GM10266 (cell line): Measurements from ENCODE around the gene TCIRG1.
A peak's percentile ranks its signal among the peaks of the same experiment; 100 is the strongest.
"Not testable (repeated sequence)": the region's sequence is repeated elsewhere in the genome, so short reads cannot be mapped to it uniquely, and the experiment has no call there.

ENCODE experiments used
- DNase-seq: peaks from one replicate; pipeline ENCODE4 v3.0.0; 2012; ENCODE audit errors: extremely low spot score
- CTCF ChIP-seq: IDR thresholded peaks from 2 replicates; pipeline ENCODE4 v1.5.1; 2012; ENCODE audit warnings: mild to moderate bottlenecking, low read depth; ENCODE audit not compliant: control insufficient read depth, insufficient read depth; ENCODE audit errors: missing control alignments

Gene TCIRG1, protein sequence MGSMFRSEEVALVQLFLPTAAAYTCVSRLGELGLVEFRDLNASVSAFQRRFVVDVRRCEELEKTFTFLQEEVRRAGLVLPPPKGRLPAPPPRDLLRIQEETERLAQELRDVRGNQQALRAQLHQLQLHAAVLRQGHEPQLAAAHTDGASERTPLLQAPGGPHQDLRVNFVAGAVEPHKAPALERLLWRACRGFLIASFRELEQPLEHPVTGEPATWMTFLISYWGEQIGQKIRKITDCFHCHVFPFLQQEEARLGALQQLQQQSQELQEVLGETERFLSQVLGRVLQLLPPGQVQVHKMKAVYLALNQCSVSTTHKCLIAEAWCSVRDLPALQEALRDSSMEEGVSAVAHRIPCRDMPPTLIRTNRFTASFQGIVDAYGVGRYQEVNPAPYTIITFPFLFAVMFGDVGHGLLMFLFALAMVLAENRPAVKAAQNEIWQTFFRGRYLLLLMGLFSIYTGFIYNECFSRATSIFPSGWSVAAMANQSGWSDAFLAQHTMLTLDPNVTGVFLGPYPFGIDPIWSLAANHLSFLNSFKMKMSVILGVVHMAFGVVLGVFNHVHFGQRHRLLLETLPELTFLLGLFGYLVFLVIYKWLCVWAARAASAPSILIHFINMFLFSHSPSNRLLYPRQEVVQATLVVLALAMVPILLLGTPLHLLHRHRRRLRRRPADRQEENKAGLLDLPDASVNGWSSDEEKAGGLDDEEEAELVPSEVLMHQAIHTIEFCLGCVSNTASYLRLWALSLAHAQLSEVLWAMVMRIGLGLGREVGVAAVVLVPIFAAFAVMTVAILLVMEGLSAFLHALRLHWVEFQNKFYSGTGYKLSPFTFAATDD

DNA sequence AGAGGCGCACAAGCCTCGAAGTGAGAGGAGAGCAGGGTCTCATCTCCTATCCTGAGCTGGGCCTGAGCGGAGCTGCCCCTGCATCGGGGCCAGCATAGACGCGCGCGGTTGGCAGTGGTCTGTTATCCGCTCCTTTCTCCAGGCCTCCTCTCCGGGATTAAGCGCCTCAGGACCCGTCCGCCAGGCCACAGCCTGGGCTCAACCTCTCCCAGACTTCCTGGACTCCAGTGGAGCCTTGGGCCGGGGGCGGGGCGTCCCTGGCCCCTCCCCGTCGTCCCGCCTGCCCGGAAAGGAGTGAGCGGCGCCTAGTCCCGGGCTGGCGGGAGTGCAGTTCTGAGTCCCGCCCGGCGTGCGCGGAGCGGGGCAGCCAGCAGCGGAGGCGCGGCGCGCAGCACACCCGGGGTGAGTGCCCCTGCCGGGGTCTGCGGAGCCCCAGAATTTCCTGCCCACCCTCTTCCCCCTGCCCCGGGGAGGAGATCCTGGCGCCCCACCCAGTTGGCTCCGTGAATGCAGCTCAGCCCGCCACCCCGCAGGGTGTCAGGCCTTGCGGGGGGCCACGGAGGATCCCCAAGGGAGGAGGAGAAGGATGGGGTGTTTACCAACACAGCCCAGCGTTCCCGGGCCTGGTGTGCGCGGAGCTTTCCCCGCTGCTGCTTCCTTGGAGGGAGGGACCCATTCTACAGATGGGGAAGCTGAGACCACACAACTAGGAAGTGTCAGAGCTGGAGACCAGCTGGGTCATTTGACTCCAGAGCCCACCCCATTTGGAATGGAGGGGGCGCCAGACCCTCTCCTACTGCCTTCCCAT, at the start of gene TCIRG1:
Gene TCIRG1 (plus strand): TSS at position 308 of the 808 bp plus-strand sequence. CDS start 2,247 bp downstream, outside the sequence.
- DNase-seq = peak; percentile 93
- no peak for TF ChIP-seq CTCF

- not testable (repeated sequence) for DNase-seq
Observed at GRCh38 chr11:67990546-67991346, 48.1 kb upstream of the TCIRG1 start.

DNA sequence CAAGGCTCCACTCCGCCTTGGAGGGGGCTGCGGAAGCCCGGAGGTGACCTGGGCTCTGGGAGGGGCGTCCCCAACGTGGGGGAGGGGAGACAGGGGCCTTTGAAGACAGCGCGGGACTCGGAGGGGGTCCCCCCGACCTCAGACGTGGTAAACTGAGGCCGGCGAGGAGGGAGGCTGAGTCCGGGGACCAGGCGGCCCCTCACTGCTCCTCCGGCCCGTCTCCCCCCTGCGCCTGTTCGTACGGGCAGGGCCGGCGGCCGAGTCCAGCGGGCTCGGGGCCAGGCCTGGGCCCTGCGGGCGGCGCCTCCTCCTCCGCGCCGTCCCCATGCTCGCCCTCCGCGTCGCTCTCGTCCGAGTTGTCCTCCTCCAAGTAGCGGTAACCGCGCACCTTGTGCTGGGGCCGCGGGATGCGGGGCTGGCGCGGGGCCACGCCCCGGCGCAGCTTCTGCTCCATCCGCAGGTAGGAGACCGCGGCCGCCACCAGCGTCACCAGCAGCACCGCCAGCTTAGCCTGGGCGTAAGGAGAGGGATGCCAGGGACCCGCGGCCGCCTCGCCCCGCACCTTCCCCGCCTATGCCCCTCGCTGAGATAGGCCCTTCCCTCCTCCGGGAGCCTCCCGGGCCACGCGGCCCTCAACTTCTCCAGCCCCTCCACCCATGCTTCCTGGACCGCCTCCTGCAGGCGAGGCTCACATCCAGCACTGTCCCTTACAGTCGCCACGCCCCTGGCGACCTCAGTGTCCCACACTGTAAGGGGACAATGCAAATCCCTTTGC, 47.3 kb upstream of the TCIRG1 start:
- DNase-seq = not testable (repeated sequence)

GRCh38 chr11:67993821-67994220, 45.0 kb upstream of the TCIRG1 start:
- peak; percentile 50 for TF ChIP-seq CTCF

DNA sequence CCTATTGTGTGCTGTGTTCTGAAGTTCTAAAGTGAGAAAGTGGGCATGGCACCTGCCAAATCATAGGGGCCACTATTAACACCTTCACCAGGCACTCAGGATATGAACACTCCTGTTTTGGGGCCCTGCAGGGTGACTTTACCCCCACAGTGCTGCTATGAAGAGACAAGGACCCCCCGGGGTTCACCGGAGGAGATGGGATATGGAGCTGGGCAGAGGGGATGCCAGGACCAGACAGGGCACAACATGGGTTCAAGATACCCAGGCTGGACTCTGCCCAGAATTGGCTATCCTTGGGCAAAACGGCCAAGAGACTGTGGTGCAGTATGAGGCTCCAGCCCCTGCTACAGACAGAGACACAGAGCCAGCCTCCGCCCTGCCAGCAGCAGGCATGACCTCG, 44.4 kb upstream of the TCIRG1 start:
- not testable (repeated sequence) for DNase-seq

More at GRCh38 chr11:67993821-67994220, 45.0 kb upstream of the TCIRG1 start:
- DNase-seq = not testable (repeated sequence)

- not testable (repeated sequence) for DNase-seq
Observed at GRCh38 chr11:67995129-67995528, 43.7 kb upstream of the TCIRG1 start.

DNA sequence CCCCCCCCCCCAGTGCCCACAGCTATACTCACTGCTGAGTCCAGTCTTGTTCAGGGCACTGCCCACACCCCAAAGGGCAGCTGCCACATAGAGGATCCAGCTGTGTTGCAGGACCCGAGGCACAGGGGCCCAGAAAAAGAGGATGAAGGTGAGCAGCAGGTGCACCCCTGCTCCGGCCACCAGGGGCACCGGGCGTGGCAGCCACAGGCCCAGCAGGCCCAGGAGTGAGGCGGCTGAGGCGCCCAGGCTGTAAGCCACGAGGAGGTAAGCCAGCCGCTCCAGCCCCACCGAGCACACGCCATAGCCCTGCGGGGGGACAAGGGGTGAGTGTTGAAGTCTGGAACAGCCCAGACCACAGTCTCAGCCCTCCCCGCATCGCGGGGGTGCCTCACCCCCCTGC, 43.2 kb upstream of the TCIRG1 start:
- not testable (repeated sequence) for DNase-seq

GRCh38 chr11:67996051-67996450, 42.8 kb upstream of the TCIRG1 start:
- no peak for DNase-seq
- TF ChIP-seq CTCF = no peak
